Vagina (tissue), 2 donors: ENCODE results near the gene BAZ1B.

Source experiments
- POLR2AphosphoS5 ChIP-seq, 2 donors: sonication (generic); formaldehyde crosslinking; IDR thresholded peaks; one replicate each; pipeline ENCODE4 v1.9.0; 2017; ENCODE audit warnings: antibody characterized with exemption in 2 of 2, mild to moderate bottlenecking in 2 of 2, low read depth in 1 of 2; ENCODE audit not compliant: insufficient read depth in 1 of 2
- TF ChIP-seq, protein P1 (sequence below), 3 experiments: fragments of 450-650 bp in 2 of 3; fragments of 200-600 bp in 1 of 3; sonication (generic) in 1 of 3; IDR thresholded peaks; one replicate each; pipeline ENCODE4 v1.5.1; 2017 to 2019; ENCODE audit warnings: antibody characterized with exemption in 3 of 3, mild to moderate bottlenecking in 2 of 3, moderate library complexity in 2 of 3

- TF ChIP-seq, protein P1, sequence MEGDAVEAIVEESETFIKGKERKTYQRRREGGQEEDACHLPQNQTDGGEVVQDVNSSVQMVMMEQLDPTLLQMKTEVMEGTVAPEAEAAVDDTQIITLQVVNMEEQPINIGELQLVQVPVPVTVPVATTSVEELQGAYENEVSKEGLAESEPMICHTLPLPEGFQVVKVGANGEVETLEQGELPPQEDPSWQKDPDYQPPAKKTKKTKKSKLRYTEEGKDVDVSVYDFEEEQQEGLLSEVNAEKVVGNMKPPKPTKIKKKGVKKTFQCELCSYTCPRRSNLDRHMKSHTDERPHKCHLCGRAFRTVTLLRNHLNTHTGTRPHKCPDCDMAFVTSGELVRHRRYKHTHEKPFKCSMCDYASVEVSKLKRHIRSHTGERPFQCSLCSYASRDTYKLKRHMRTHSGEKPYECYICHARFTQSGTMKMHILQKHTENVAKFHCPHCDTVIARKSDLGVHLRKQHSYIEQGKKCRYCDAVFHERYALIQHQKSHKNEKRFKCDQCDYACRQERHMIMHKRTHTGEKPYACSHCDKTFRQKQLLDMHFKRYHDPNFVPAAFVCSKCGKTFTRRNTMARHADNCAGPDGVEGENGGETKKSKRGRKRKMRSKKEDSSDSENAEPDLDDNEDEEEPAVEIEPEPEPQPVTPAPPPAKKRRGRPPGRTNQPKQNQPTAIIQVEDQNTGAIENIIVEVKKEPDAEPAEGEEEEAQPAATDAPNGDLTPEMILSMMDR (IDR thresholded peaks at IDR 0.05) = no peak
- no peak for TF ChIP-seq POLR2AphosphoS5 (IDR thresholded peaks at IDR 0.05; ENCODE audit: insufficient read depth in 1 of 2, low read depth in 1 of 2)
These were observed 47.0 kb upstream of the BAZ1B start for GRCh38 chr7:73569042-73569608.
